Measurements from ENCODE around the gene SSR2.

The SSR2 gene

GRCh38 chr1:156020293-156021092 is at the start of gene SSR2:
TSS of gene SSR2 (minus strand) at chr1:156020951. CDS start at chr1:156020167, 784 bp downstream.
- DNase-seq, result peak; percentile 99

GRCh38 chr1:156070548-156070947 is 49.8 kb upstream of the SSR2 start:
- DNase-seq, result peak; percentile 97

- no peak for DNase-seq
Observed at GRCh38 chr1:156069490-156070455, 49.0 kb upstream of the SSR2 start.

GRCh38 chr1:156067262-156067661 is 46.5 kb upstream of the SSR2 start:
- no peak for DNase-seq

GRCh38 chr1:156065871-156066270 is 45.1 kb upstream of the SSR2 start:
- no peak for DNase-seq

- DNase-seq, result no peak
Observed at GRCh38 chr1:156065212-156065611, 44.5 kb upstream of the SSR2 start.

- DNase-seq, result no peak
Observed at GRCh38 chr1:156064615-156065014, 43.9 kb upstream of the SSR2 start.

GRCh38 chr1:156063997-156064285 is 43.2 kb upstream of the SSR2 start:
- no peak for DNase-seq

GRCh38 chr1:156062189-156062588 is 41.4 kb upstream of the SSR2 start:
- DNase-seq, result no peak

GRCh38 chr1:156060937-156061636 is 40.3 kb upstream of the SSR2 start, which contains the start of gene RAB25:
TSS of gene RAB25 (plus strand) at chr1:156061160. CDS start at chr1:156061401, 241 bp downstream.
- no peak for DNase-seq

GRCh38 chr1:156056326-156056849 is 35.6 kb upstream of the SSR2 start:
- DNase-seq, result no peak

- DNase-seq, result no peak
Observed at GRCh38 chr1:156055281-156056048, 34.7 kb upstream of the SSR2 start.

GRCh38 chr1:156054500-156055280 is 33.9 kb upstream of the SSR2 start, which contains the start of gene LAMTOR2:
TSS of gene LAMTOR2 (plus strand) at chr1:156054782. CDS start at chr1:156054890, 108 bp downstream.
- DNase-seq, result peak; percentile 100

GRCh38 chr1:156053768-156054499 is 33.2 kb upstream of the SSR2 start, which contains the start of gene UBQLN4:
TSS of gene UBQLN4 (minus strand) at chr1:156053798. CDS start at chr1:156053701, 97 bp downstream.
- DNase-seq, result peak; percentile 84

- DNase-seq, result peak; percentile 76
Observed at GRCh38 chr1:156052862-156053767, 32.4 kb upstream of the SSR2 start.

GRCh38 chr1:156051011-156051725 is 30.4 kb upstream of the SSR2 start:
- DNase-seq, result no peak

GRCh38 chr1:156050376-156050775 is 29.6 kb upstream of the SSR2 start:
- DNase-seq, result no peak

- DNase-seq, result no peak
Observed at GRCh38 chr1:156048663-156049258, 28.0 kb upstream of the SSR2 start.
